Liver (tissue), 9 donors: ENCODE data around the gene WRNIP1. TPM values are rescaled to one million over a fixed set of nuclear protein-coding genes. Genes with fewer than 3 reads are reported as not detected.

Experiments
- DNase-seq: peaks from one replicate; pipeline ENCODE4 v3.0.0-alpha.2; 2017; ENCODE audit warnings: low spot score
- H3K27ac ChIP-seq, 2 donors: one replicate each; pipeline ENCODE4 v1.7.0; 2013; ENCODE audit warnings: inconsistent platforms in 2 of 2, low read length in 2 of 2, control low read depth in 1 of 2, low read depth in 1 of 2, mild to moderate bottlenecking in 1 of 2
- H3K27me3 ChIP-seq, 4 donors: one replicate each; pipeline versions ENCODE4 v1.6.1 to v1.7.0; 2013; ENCODE audit warnings: low read length in 3 of 4, inconsistent platforms in 1 of 4, mild to moderate bottlenecking in 1 of 4, moderate library complexity in 1 of 4; ENCODE audit not compliant: control insufficient read depth in 4 of 4, insufficient read depth in 4 of 4
- H3K36me3 ChIP-seq, 4 donors: one replicate each; pipeline versions ENCODE4 v1.6.1 to v1.7.0; 2013; ENCODE audit warnings: low read length in 3 of 4, mild to moderate bottlenecking in 3 of 4, low read depth in 1 of 4, moderate library complexity in 1 of 4; ENCODE audit not compliant: control insufficient read depth in 4 of 4, insufficient read depth in 3 of 4
- H3K4me1 ChIP-seq, 4 donors: one replicate each; pipeline versions ENCODE4 v1.6.1 to v1.7.0; 2013; ENCODE audit warnings: low read length in 3 of 4, mild to moderate bottlenecking in 3 of 4, moderate library complexity in 1 of 4; ENCODE audit not compliant: control insufficient read depth in 4 of 4, insufficient read depth in 4 of 4
- H3K4me3 ChIP-seq, 3 donors: one replicate each; pipeline versions ENCODE4 v1.6.1 to v1.7.0; 2013; ENCODE audit warnings: low read length in 3 of 3, control low read depth in 1 of 3, low read depth in 1 of 3, mild to moderate bottlenecking in 1 of 3
- H3K9ac ChIP-seq, 2 donors: one replicate each; pipeline ENCODE4 v1.7.0; 2013; ENCODE audit warnings: low read length in 2 of 2, mild to moderate bottlenecking in 2 of 2, moderate library complexity in 2 of 2, control low read depth in 1 of 2, low read depth in 1 of 2
- H3K9me3 ChIP-seq, 4 donors: one replicate each; pipeline versions ENCODE4 v1.6.1 to v1.7.0; 2013; ENCODE audit warnings: low read length in 3 of 4; ENCODE audit not compliant: control insufficient read depth in 4 of 4
- CTCF ChIP-seq: fragments of 150-350 bp; IDR thresholded peaks from 2 replicates; pipeline ENCODE4 v1.5.1; 2017; ENCODE audit warnings: improper control_type of control experiment, low read depth, low read length; ENCODE audit not compliant: missing input control
- EGR1 ChIP-seq, 2 donors: IDR thresholded peaks; 2 replicates each; pipeline ENCODE4 v1.6.1; 2016 to 2018; ENCODE audit warnings: antibody characterized with exemption in 2 of 2, low read depth in 2 of 2
- FOXA1 ChIP-seq: IDR thresholded peaks from 2 replicates; pipeline ENCODE4 v1.6.1; 2016; ENCODE audit warnings: antibody characterized with exemption
- NR2F2 ChIP-seq: IDR thresholded peaks from 2 replicates; pipeline ENCODE4 v1.6.1; 2016; ENCODE audit warnings: antibody characterized with exemption
- RXRA ChIP-seq, 2 donors: IDR thresholded peaks; 2 replicates each; pipeline ENCODE4 v1.6.1; 2017 to 2018; ENCODE audit warnings: antibody characterized with exemption in 2 of 2, mild to moderate bottlenecking in 1 of 2
- SP1 ChIP-seq: IDR thresholded peaks from 2 replicates; pipeline ENCODE4 v1.6.1; 2018; ENCODE audit warnings: antibody characterized with exemption, mild to moderate bottlenecking
- TAF1 ChIP-seq: conservative IDR thresholded peaks from 2 replicates; pipeline ENCODE4 v1.6.1; 2016; ENCODE audit warnings: antibody characterized with exemption, mild to moderate bottlenecking
- YY1 ChIP-seq: IDR thresholded peaks from 2 replicates; pipeline ENCODE4 v1.6.1; 2016; ENCODE audit warnings: antibody characterized with exemption, mild to moderate bottlenecking
- ZBTB33 ChIP-seq: IDR thresholded peaks from 2 replicates; pipeline ENCODE4 v1.6.1; 2016; ENCODE audit warnings: antibody characterized with exemption
- WGBS: extraction: QIAGEN DNeasy Blood & Tissue Kit; methylation state at CpG from one replicate; pipeline ENCODE4 v1.1.7; 2013; 5-methylcytosine and 5-hydroxymethylcytosine counted together
- polyA plus RNA-seq, 2 donors: library from polyadenylated mRNA; stranded (reverse) in 1 of 2; unstranded in 1 of 2; fragments of 200-250 nt in 1 of 2; fragments of >200 nt in 1 of 2; fragmentation: Nextera tagmentation in 1 of 2; extraction: Ambion mirVana in 1 of 2; gene quantifications; one replicate each; pipeline versions ENCODE4 v1.2.1 to v1.2.3, GENCODE V29; 2013 to 2015
- total RNA-seq, 2 donors: library from RNA; depleted of rRNA; stranded (reverse); fragments of >200 nt; gene quantifications; one replicate each; pipeline ENCODE4 v1.2.3, GENCODE V29; 2014
- donor health status: healthy.
- donor health status: healthy.
- donor health status: healthy.
- donor health status: healthy.
- donor health status: healthy.

WRNIP1 gene
- total and polyA plus RNA-seq, 4 donors = 10.0 to 32.7 (median 23.9) TPM

GRCh38 chr6:2798586-2799134 lies 33.5 kb downstream of the WRNIP1 start:
- Histone ChIP-seq H3K27me3 (no peaks in the 10 kb centered on the region), H3K36me3 (peaks cover 0 to 2% (median 0%) of the 10 kb centered on the region in 4 donors), H3K9ac (no peak overlapping the region), H3K27ac (no peak overlapping the region), H3K9me3 (no peaks in the 10 kb centered on the region), H3K4me1 (no peaks in the 10 kb centered on the region), H3K4me3 (no peak overlapping the region)
- WGBS = 85% methylated on average over 11 of the region's 11 CpGs
- no peak for DNase-seq
- no peak for TF ChIP-seq EGR1 (IDR thresholded peaks at IDR 0.05; ENCODE audit: low read depth in 2 of 2)
- no peak for TF ChIP-seq FOXA1
- TF ChIP-seq CTCF = no peak

GRCh38 chr6:2799936-2800527 lies 34.8 kb downstream of the WRNIP1 start:
- H3K4me1 ChIP-seq = no peaks in the 10 kb centered on the region
- WGBS = 82% methylated on average over 11 of the region's 11 CpGs
- H3K4me3 ChIP-seq = no peak overlapping the region
- TF ChIP-seq TAF1 (no peak), YY1 (no peak), SP1 (no peak), CTCF (no peak), ZBTB33 (no peak), NR2F2 (no peak), RXRA (IDR thresholded peaks at IDR 0.05) (no peak)
- H3K9ac ChIP-seq = no peak overlapping the region
- H3K9me3 ChIP-seq = no peaks in the 10 kb centered on the region
- no peak overlapping the region for H3K27ac ChIP-seq
- H3K36me3 ChIP-seq = peaks cover 0 to 2% (median 0%) of the 10 kb centered on the region in 4 donors
- DNase-seq = no peak
- H3K27me3 ChIP-seq = no peaks in the 10 kb centered on the region
